Erythroblast (primary cell): ENCODE measurements around the gene PTGES3L.
"Not testable (repeated sequence)": the region's sequence is repeated elsewhere in the genome, so short reads cannot be mapped to it uniquely, and the experiment has no call there.

Source experiments
- DNase-seq, 2 experiments: peaks; one replicate each; lab custom pipeline; 2025; lab: John Stamatoyannopoulos, UW
- GATA1 ChIP-seq: IDR thresholded peaks from 2 replicates; pipeline ENCODE4 v1.6.1; 2011; ENCODE audit warnings: low read depth, mild to moderate bottlenecking, control low read depth, low read length, moderate library complexity
- POLR2A ChIP-seq: IDR thresholded peaks from 2 replicates; pipeline ENCODE4 v1.6.1; 2011; ENCODE audit warnings: mild to moderate bottlenecking, low read length

Gene PTGES3L

GRCh38 chr17:43003542-43004172 lies 23.8 kb upstream of the PTGES3L start:
- DNase-seq: no peak

GRCh38 chr17:43000894-43001293 lies 21.0 kb upstream of the PTGES3L start:
- not testable (repeated sequence) for DNase-seq
- TF ChIP-seq POLR2A: peak; percentile 11

More at GRCh38 chr17:43003542-43004172, 23.8 kb upstream of the PTGES3L start:
- TF ChIP-seq POLR2A (peak; percentile 35), GATA1 (no peak)

GRCh38 chr17:42999003-42999525 lies 19.2 kb upstream of the PTGES3L start:
- DNase-seq: no peak
- TF ChIP-seq GATA1 (no peak), POLR2A (no peak)

GRCh38 chr17:42997984-42998938 lies 18.4 kb upstream of the PTGES3L start, which contains the start of gene RPL27:
Gene RPL27 (plus strand): TSS chr17:42998419. CDS start chr17:42998751, 332 bp downstream.
- TF ChIP-seq POLR2A (peak; percentile 98), GATA1 (no peak)
- peak; percentile 99 to 100 for DNase-seq

- TF ChIP-seq POLR2A (no peak), GATA1 (no peak)
- DNase-seq: no peak
Measured at GRCh38 chr17:42997390-42997983, 17.6 kb upstream of the PTGES3L start.

GRCh38 chr17:42993913-42994312 lies 14.0 kb upstream of the PTGES3L start:
- DNase-seq: not testable (repeated sequence)

- no peak for DNase-seq
- TF ChIP-seq POLR2A: no peak
- TF ChIP-seq GATA1: no peak
Measured at GRCh38 chr17:42992872-42993271, 13.0 kb upstream of the PTGES3L start.

- no peak for TF ChIP-seq POLR2A
- no peak for TF ChIP-seq GATA1
- no peak for DNase-seq
Measured at GRCh38 chr17:42991471-42991870, 11.6 kb upstream of the PTGES3L start.

GRCh38 chr17:42989726-42990652 lies 10.1 kb upstream of the PTGES3L start:
- DNase-seq: no peak

GRCh38 chr17:42989141-42989540 lies 9.3 kb upstream of the PTGES3L start:
- DNase-seq: no peak

More at GRCh38 chr17:42989726-42990652, 10.1 kb upstream of the PTGES3L start:
- TF ChIP-seq POLR2A: no peak
- TF ChIP-seq GATA1: no peak

GRCh38 chr17:42985225-42985624 lies 5.3 kb upstream of the PTGES3L start:
- DNase-seq: no peak

More at GRCh38 chr17:42989141-42989540, 9.3 kb upstream of the PTGES3L start:
- TF ChIP-seq GATA1 (no peak), POLR2A (no peak)

GRCh38 chr17:42982266-42982665 lies 2.4 kb upstream of the PTGES3L start:
- DNase-seq: no peak
- TF ChIP-seq POLR2A: no peak
- no peak for TF ChIP-seq GATA1

More at GRCh38 chr17:42985225-42985624, 5.3 kb upstream of the PTGES3L start:
- TF ChIP-seq GATA1 (no peak), POLR2A (no peak)

GRCh38 chr17:42980766-42981397 lies 1.0 kb upstream of the PTGES3L start:
- DNase-seq: peak; percentile 68 to 81
- TF ChIP-seq GATA1: no peak
- peak; percentile 27 for TF ChIP-seq POLR2A
